GM12864 (cell line): ENCODE results near the gene GALR3.

Experiments used
- DNase-seq: peaks from one replicate; pipeline ENCODE4 v3.0.0-alpha.2; 2011; ENCODE audit warnings: low read depth
- H3K4me3 ChIP-seq: 2 replicates; pipeline ENCODE4 v1.5.1; 2011; ENCODE audit warnings: mild to moderate bottlenecking, low read depth, low read length, control low read depth
- CTCF ChIP-seq: IDR thresholded peaks from 2 replicates; pipeline ENCODE4 v1.5.1; 2011; ENCODE audit warnings: low read depth, mild to moderate bottlenecking, moderate library complexity, low read length, control low read depth, inconsistent platforms; ENCODE audit errors: missing control alignments

GALR3 gene, protein sequence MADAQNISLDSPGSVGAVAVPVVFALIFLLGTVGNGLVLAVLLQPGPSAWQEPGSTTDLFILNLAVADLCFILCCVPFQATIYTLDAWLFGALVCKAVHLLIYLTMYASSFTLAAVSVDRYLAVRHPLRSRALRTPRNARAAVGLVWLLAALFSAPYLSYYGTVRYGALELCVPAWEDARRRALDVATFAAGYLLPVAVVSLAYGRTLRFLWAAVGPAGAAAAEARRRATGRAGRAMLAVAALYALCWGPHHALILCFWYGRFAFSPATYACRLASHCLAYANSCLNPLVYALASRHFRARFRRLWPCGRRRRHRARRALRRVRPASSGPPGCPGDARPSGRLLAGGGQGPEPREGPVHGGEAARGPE

DNA sequence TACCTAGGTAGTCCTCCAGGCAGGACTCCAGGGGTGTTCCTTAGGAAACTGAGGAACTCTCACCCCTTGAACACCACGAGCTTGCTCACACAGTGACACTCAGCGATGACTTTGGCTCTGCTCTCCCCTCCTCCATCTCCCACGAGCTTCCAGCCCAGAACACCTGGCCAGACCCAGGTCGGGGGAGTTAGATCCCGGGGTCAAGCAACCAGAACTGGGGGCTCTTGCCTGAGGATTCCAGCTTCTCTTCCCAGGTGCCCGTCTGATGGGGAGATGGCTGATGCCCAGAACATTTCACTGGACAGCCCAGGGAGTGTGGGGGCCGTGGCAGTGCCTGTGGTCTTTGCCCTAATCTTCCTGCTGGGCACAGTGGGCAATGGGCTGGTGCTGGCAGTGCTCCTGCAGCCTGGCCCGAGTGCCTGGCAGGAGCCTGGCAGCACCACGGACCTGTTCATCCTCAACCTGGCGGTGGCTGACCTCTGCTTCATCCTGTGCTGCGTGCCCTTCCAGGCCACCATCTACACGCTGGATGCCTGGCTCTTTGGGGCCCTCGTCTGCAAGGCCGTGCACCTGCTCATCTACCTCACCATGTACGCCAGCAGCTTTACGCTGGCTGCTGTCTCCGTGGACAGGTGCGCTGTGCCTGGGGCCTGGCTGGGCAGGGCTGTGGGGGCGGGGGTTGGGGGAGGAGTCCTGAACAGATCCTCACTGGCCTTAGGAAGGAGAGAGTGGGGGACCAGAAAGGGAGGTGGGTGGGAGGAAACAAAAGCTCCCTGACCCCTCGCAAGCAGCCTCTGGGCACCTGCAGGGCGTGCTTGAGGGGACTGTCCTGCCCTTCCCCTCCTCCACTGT lies at the start of gene GALR3:
GALR3 (plus strand) TSS at position 249 of the 852 bp plus-strand sequence; CDS start at position 274, 25 bp downstream.
- DNase-seq: no peak
- no peak for TF ChIP-seq CTCF
- no peak within 1 kb of the TSS; the same call in 1 of the 2 replicates for H3K4me3 ChIP-seq

DNA sequence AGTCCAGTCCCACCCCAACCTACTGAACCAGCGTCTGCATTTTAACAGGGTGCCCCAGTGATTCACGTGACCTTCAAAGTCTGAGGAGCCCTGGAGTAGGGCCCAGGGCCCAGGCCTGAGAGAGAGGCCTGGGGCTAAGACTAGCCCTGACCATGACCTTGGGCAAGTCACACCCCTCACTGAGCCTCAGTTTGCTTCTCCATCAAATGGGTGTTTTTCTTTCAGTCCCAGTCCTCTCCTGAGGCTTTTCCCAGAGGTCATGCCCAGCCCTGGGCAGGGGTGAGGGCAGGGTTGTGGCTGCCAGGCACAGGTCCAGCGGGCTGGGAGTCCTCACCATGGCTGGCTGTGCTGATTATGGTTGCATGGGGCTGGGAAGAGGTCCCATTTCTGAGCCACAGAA lies 48.5 kb upstream of the GALR3 start:
- H3K4me3 ChIP-seq: no peak overlapping the region
- TF ChIP-seq CTCF: no peak
- no peak for DNase-seq

- no peak overlapping the region for H3K4me3 ChIP-seq
- no peak for TF ChIP-seq CTCF
- DNase-seq: no peak
These were observed 47.2 kb upstream of the GALR3 start for GRCh38 chr22:37775785-37776638.

- no peak overlapping the region for H3K4me3 ChIP-seq
- TF ChIP-seq CTCF: no peak
- DNase-seq: no peak
These were observed 46.6 kb upstream of the GALR3 start for GRCh38 chr22:37776639-37777005.

DNA sequence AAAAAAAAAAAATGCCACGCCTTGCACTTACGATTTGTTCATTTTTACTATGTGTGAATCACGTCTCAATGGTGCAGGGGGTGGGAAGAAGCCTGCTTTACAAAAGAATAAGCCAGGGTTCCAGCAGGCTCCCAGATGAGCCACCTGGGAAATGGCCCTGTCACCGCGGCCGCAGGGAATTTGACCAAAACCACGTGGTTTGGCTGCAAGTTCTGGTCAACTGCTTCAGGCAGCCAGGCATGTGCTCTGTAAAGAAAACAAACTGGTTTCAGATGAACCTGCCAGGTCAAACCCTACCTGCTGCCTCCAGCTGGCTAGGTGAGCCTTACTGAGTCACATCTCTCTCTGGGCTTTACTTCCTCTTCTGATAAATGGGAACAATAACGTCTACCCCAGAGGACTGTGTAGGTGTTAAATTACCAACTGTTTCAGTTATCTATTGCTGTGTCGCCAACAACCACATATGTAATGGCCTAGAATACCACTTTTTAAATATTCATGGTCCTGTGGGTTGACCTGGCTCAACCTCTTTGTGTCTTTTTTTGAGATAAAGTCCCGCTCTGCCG lies 46.0 kb upstream of the GALR3 start:
- no peak overlapping the region for H3K4me3 ChIP-seq
- no peak for TF ChIP-seq CTCF
- peak; percentile 62 for DNase-seq

DNA sequence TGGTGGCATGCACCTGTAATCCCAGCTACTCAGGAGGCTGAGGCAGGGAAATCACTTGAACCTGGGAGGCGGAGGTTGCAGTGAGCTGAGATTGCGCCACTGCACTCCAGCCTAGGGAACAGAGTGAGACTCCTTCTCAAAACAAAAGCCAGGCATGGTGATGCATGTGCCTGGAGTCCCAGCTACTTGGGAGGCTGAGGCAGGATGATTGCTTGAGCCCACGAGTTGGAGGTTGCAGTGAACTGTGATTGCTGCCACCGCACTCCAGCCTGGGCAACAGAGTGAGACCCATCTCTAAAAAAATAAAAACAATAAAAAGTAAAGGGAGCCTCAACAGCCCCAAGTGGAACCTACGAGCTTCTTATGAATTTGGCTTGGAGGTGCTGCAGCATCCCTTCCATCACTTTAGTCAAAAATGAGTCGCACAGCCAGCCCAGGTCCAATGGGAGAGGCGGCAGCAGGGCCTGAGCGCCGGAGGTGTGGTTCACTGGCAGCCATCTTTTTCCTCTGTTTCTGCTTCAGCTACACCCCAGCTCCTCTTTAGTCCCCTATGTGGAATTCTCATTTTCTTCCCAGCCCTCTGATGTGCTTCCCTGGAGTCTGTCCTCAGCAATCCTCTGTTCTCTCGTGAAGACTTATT lies 44.7 kb upstream of the GALR3 start:
- no peak for DNase-seq
- TF ChIP-seq CTCF: no peak
- H3K4me3 ChIP-seq: no peak overlapping the region
